H1 (cell line): ENCODE results near the gene FAM234A.

Experiments used
- BRCA1 ChIP-seq: IDR thresholded peaks from 2 replicates; pipeline ENCODE4 v1.6.1; 2012; ENCODE audit warnings: low read depth, low read length, improper control_type of control experiment
- EZH2 ChIP-seq: fragments of 200-600 bp; sonication (generic); IDR thresholded peaks from 2 replicates; pipeline ENCODE4 v1.7.1; 2012; ENCODE audit warnings: low read depth, mild to moderate bottlenecking, moderate library complexity, low read length, inconsistent platforms; ENCODE audit not compliant: severe bottlenecking
- JUN ChIP-seq: IDR thresholded peaks from 2 replicates; pipeline ENCODE4 v1.6.1; 2011; ENCODE audit warnings: low read depth, mild to moderate bottlenecking, improper control_type of control experiment, low read length
- JUND ChIP-seq: IDR thresholded peaks from 2 replicates; pipeline ENCODE4 v1.6.1; 2011; ENCODE audit warnings: mild to moderate bottlenecking, improper control_type of control experiment, low read length
- KDM1A ChIP-seq: fragments of 200-600, 300-600 bp; sonication (generic); IDR thresholded peaks from 2 replicates; pipeline ENCODE4 v1.7.1; 2016; ENCODE audit warnings: mild to moderate bottlenecking, low read length, borderline replicate concordance
- KDM5A ChIP-seq: fragments of 200-600 bp; IDR thresholded peaks from 2 replicates; pipeline ENCODE4 v1.7.1; 2012; ENCODE audit warnings: mild to moderate bottlenecking, low read length, inconsistent platforms, mixed read lengths
- RFX5 ChIP-seq: IDR thresholded peaks from 2 replicates; pipeline ENCODE4 v1.6.1; 2011; ENCODE audit warnings: low read depth, low read length, improper control_type of control experiment, borderline replicate concordance
- TF ChIP-seq, protein P1 (sequence below): IDR thresholded peaks from 2 replicates; pipeline ENCODE4 v1.6.1; 2011; ENCODE audit warnings: low read depth, mild to moderate bottlenecking, low read length; ENCODE audit not compliant: insufficient read depth
- TF ChIP-seq, protein P2 (sequence below), 3 experiments: IDR thresholded peaks; 1 replicate in 2 of 3; 2 replicates in 1 of 3; pipeline versions ENCODE4 v1.5.1 to v1.6.1; 2011; ENCODE audit warnings: low read length in 3 of 3, mild to moderate bottlenecking in 3 of 3, inconsistent platforms in 2 of 3, low read depth in 1 of 3, moderate library complexity in 1 of 3; ENCODE audit not compliant: insufficient read depth in 1 of 3; ENCODE audit errors: control extremely low read depth in 1 of 3

DNA sequence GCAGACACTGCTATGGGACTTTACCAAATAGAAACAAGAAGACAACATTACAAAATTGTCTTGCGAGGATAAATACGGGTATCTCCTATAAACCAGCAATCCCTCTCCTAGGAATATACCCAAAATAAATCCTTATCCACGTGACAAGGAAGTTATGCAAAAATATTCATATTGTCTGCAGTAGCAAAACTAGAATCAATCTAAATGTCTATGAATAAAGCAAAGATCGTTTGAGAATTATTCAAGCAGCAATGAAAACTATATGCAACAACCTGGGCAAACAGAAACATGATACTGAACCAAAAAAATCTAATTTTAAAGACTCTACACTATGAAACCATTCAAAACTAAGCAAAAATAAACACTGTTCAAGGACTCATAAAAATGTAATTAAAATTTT is 14.6 kb upstream of the FAM234A start:
- TF ChIP-seq, protein P1, sequence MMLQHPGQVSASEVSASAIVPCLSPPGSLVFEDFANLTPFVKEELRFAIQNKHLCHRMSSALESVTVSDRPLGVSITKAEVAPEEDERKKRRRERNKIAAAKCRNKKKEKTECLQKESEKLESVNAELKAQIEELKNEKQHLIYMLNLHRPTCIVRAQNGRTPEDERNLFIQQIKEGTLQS: no peak
- TF ChIP-seq JUN: no peak
- no peak for TF ChIP-seq RFX5
- TF ChIP-seq, protein P2, sequence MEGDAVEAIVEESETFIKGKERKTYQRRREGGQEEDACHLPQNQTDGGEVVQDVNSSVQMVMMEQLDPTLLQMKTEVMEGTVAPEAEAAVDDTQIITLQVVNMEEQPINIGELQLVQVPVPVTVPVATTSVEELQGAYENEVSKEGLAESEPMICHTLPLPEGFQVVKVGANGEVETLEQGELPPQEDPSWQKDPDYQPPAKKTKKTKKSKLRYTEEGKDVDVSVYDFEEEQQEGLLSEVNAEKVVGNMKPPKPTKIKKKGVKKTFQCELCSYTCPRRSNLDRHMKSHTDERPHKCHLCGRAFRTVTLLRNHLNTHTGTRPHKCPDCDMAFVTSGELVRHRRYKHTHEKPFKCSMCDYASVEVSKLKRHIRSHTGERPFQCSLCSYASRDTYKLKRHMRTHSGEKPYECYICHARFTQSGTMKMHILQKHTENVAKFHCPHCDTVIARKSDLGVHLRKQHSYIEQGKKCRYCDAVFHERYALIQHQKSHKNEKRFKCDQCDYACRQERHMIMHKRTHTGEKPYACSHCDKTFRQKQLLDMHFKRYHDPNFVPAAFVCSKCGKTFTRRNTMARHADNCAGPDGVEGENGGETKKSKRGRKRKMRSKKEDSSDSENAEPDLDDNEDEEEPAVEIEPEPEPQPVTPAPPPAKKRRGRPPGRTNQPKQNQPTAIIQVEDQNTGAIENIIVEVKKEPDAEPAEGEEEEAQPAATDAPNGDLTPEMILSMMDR (IDR thresholded peaks at IDR 0.05; ENCODE audit: control extremely low read depth in 1 of 3, insufficient read depth in 1 of 3, low read depth in 1 of 3, low read length in 3 of 3): no peak
- TF ChIP-seq KDM1A: no peak
- no peak for TF ChIP-seq BRCA1
- no peak for TF ChIP-seq KDM5A
- TF ChIP-seq JUND: no peak
- no peak for TF ChIP-seq EZH2
